ENCODE data around the gene PROM2.
"Not testable (repeated sequence)": the region's sequence is repeated elsewhere in the genome, so short reads cannot be mapped to it uniquely, and the experiment has no call there.

PROM2 gene

GRCh38 chr2:95268211-95269035, 5.8 kb upstream of the PROM2 start:
- H3K4me3 ChIP-seq (ENCODE audit: low read depth, low read length), result no peak overlapping the region

GRCh38 chr2:95269036-95269680, 5.1 kb upstream of the PROM2 start:
- H3K4me3 ChIP-seq (ENCODE audit: low read depth, low read length), result no peak overlapping the region

GRCh38 chr2:95269745-95270144, 4.5 kb upstream of the PROM2 start:
- H3K4me3 ChIP-seq (ENCODE audit: low read depth, low read length), result not testable (repeated sequence)

GRCh38 chr2:95270541-95271081, 3.6 kb upstream of the PROM2 start:
- H3K4me3 ChIP-seq (ENCODE audit: low read depth, low read length), result no peak overlapping the region

GRCh38 chr2:95271381-95271971, 2.8 kb upstream of the PROM2 start:
- H3K4me3 ChIP-seq (ENCODE audit: low read depth, low read length), result no peak overlapping the region

- no peak overlapping the region for H3K4me3 ChIP-seq (ENCODE audit: low read depth, low read length)
Measured at GRCh38 chr2:95272299-95272751, 1.9 kb upstream of the PROM2 start.

- no peak overlapping the region for H3K4me3 ChIP-seq (ENCODE audit: low read depth, low read length)
Measured at GRCh38 chr2:95272781-95273180, 1.5 kb upstream of the PROM2 start.

GRCh38 chr2:95273566-95274290, 521 bp upstream of the PROM2 start:
- no peak overlapping the region for H3K4me3 ChIP-seq (ENCODE audit: low read depth, low read length)

GRCh38 chr2:95275151-95275515, 884 bp downstream of the PROM2 start:
- H3K4me3 ChIP-seq (ENCODE audit: low read depth, low read length), result no peak overlapping the region

- no peak overlapping the region for H3K4me3 ChIP-seq (ENCODE audit: low read depth, low read length)
Measured at GRCh38 chr2:95275601-95276243, 1.5 kb downstream of the PROM2 start.

GRCh38 chr2:95276244-95276887, 2.1 kb downstream of the PROM2 start:
- no peak overlapping the region for H3K4me3 ChIP-seq (ENCODE audit: low read depth, low read length)

- H3K4me3 ChIP-seq (ENCODE audit: low read depth, low read length), result no peak overlapping the region
Measured at GRCh38 chr2:95276888-95277245, 2.6 kb downstream of the PROM2 start.

- no peak overlapping the region for H3K4me3 ChIP-seq (ENCODE audit: low read depth, low read length)
Measured at GRCh38 chr2:95277246-95277906, 3.1 kb downstream of the PROM2 start.

- H3K4me3 ChIP-seq (ENCODE audit: low read depth, low read length), result no peak overlapping the region
Measured at GRCh38 chr2:95278051-95278471, 3.8 kb downstream of the PROM2 start.

GRCh38 chr2:95278637-95279225, 4.5 kb downstream of the PROM2 start:
- no peak overlapping the region for H3K4me3 ChIP-seq (ENCODE audit: low read depth, low read length)

GRCh38 chr2:95279435-95280035, 5.3 kb downstream of the PROM2 start:
- no peak overlapping the region for H3K4me3 ChIP-seq (ENCODE audit: low read depth, low read length)

- H3K4me3 ChIP-seq (ENCODE audit: low read depth, low read length), result no peak overlapping the region
Measured at GRCh38 chr2:95281071-95281470, 6.8 kb downstream of the PROM2 start.

GRCh38 chr2:95281786-95282185, 7.5 kb downstream of the PROM2 start:
- H3K4me3 ChIP-seq (ENCODE audit: low read depth, low read length), result no peak overlapping the region

- no peak overlapping the region for H3K4me3 ChIP-seq (ENCODE audit: low read depth, low read length)
Measured at GRCh38 chr2:95282458-95282857, 8.2 kb downstream of the PROM2 start.
